ENCODE measurements around the gene CEP63. TPM values are rescaled to one million over a fixed set of nuclear protein-coding genes. Genes with fewer than 3 reads are reported as not detected.

The CEP63 gene
- total and polyA plus RNA-seq, 2 of the 8 experiments (the other 6 are each of a cell fraction or from before 2014, with no cell fraction given): 5.3 to 18.2 TPM

DNA sequence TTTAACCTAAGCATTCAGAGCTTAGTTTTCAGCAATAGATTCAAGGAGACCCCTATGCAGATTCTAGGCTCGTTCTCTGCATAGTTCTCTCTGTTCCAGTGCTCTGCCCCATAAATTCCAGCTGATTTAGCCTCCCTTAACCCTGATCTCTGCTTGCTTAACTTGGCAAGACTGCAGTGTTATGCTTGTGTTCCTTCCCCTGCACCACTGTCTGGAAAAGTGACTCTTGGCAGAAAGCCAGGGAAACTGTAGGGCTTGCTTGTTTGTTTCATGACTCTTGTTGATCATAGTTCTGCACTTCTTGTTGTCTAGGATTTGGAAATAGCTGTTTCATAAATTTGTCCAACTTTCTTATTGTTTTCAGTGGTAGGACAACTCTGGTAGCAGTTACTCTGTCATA, 40.2 kb upstream of the CEP63 start (continued):
- TF ChIP-seq, protein P1, sequence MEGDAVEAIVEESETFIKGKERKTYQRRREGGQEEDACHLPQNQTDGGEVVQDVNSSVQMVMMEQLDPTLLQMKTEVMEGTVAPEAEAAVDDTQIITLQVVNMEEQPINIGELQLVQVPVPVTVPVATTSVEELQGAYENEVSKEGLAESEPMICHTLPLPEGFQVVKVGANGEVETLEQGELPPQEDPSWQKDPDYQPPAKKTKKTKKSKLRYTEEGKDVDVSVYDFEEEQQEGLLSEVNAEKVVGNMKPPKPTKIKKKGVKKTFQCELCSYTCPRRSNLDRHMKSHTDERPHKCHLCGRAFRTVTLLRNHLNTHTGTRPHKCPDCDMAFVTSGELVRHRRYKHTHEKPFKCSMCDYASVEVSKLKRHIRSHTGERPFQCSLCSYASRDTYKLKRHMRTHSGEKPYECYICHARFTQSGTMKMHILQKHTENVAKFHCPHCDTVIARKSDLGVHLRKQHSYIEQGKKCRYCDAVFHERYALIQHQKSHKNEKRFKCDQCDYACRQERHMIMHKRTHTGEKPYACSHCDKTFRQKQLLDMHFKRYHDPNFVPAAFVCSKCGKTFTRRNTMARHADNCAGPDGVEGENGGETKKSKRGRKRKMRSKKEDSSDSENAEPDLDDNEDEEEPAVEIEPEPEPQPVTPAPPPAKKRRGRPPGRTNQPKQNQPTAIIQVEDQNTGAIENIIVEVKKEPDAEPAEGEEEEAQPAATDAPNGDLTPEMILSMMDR (IDR thresholded peaks at IDR 0.05; ENCODE audit: control extremely low read depth in 1 of 3, insufficient read depth in 1 of 3, low read depth in 1 of 3, low read length in 3 of 3): no peak
- TF ChIP-seq SIRT6 (IDR thresholded peaks at IDR 0.05; ENCODE audit: low read length) (no peak), GTF2F1 (IDR thresholded peaks at IDR 0.05; ENCODE audit: borderline replicate concordance, low read depth, low read length) (no peak), KDM1A (IDR thresholded peaks at IDR 0.05; ENCODE audit: borderline replicate concordance, low read length) (no peak), SP1 (IDR thresholded peaks at IDR 0.05; ENCODE audit: low read depth, low read length) (no peak)

All from H1 (cell line).